CD4-positive, alpha-beta T cell treated with Interleukin-12 subunit alpha and Interleukin-12 subunit beta, for 1 hour (primary cell): ENCODE measurements around the gene CGNL1.

Experiments used
- DNase-seq: peaks from one replicate; pipeline ENCODE4 v3.0.0-alpha.2; 2020

CGNL1 gene

DNA sequence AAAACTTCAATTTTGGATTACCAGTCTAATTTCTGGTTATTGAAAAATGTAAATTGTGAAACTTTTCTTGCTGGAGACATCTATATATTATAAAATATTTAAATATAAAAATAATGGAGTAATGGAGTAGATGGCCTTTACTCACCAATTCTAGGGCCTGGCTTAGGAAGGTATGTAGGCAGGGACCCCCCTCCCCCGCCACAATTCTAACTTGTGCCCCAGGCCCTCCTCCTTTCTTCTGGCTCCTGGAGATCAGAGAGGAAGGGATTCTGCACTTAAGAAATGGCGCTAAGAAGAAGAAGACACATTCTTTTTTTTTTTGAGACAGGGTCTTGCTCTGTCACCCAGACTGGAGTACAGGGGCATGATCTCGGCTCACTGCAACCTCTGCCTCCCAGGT lies 49.5 kb downstream of the CGNL1 start:
- no peak for DNase-seq

DNA sequence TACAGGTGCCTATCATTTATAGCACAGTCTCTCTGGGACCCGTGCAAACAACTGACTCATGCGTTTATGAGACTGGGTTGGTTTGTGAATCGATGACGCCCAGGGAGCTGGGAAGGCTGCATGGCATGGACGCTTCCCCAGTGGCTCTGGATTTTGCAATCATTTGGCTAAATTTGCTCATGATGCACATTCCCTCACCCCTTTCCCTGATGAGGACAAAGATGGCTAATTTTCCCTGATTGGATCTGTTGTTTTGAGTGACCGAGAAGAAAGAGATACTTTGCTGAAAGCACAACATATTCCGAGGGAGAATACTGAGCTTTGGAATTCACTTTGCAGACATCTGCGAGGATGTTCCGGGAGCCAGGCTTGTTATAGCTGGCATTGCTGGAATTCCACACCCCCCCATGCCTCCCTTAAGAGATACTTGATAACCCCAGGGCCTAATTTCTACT lies 51.1 kb downstream of the CGNL1 start:
- no peak for DNase-seq

DNA sequence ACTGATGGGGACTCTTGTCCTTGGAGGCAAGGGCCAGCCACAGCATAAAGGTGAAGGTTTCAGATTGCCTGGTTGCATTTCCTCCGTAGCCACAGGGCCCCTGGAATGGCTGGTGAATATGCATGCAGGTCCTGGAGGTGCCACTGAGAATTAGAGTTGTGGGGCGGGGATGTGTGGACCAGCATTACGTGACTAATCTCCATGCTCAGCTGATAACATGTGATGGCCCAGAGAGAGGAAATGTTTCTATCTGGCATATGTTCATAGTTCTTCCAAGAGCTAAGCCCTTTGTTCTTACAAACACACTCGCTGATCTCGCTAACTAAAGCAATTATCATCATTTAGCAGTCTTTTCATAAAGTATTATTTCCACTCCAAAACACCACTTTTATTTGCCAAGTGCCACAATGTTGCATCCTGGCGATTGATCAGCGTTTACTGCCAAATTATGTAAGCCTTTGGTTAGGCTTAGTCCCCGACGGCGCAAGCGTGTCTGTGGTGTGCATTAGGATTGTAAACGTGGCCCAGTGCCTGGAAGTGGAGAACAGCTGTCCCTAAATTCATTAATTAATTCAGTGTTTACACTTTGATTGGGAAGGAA lies 55.9 kb downstream of the CGNL1 start:
- DNase-seq = no peak

GRCh38 chr15:57436166-57436565 lies 59.9 kb downstream of the CGNL1 start:
- no peak for DNase-seq

- DNase-seq = no peak
Measured at GRCh38 chr15:57436961-57437360, 60.7 kb downstream of the CGNL1 start.

DNA sequence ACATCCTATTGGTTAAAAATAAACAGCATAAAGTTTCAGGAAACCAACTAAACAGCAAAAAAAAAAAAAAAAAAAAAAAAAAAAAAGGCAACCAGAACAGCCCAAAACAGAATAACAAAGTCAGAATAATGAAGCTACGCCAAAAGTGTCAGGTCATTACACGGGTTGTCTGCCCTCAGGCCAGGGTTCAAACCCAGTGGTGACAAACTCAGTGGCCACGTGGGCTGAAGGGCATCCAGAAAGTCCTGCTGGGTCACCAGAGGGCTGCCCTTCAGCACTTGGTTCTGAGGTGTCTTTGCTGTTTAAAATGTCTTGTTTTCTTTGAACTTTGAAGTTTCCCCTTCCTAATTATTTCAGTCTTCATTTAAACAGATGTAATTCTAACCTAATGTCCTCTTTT lies 61.3 kb downstream of the CGNL1 start:
- DNase-seq = no peak

GRCh38 chr15:57438166-57438565 lies 61.9 kb downstream of the CGNL1 start:
- DNase-seq = no peak

GRCh38 chr15:57439128-57440027 lies 63.1 kb downstream of the CGNL1 start:
- no peak for DNase-seq

DNA sequence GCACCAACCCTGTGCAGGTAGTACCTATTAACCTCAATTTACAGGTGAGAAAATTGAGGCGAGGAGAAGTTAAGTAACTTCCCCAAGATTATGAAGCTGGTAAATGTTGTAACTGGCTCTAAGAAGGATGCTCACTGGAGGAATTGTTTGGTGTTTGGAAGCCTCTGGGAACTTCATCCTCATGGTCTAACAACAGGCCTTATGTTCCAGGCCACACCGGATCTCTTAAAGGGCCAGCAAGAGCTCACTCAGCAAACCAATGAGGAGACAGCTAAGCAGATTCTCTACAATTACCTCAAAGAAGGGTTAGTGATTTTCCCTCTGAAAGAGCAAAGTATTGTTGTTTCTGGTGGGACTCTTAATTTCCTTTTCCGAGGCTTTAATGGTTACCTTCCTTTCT lies 63.9 kb downstream of the CGNL1 start:
- no peak for DNase-seq

DNA sequence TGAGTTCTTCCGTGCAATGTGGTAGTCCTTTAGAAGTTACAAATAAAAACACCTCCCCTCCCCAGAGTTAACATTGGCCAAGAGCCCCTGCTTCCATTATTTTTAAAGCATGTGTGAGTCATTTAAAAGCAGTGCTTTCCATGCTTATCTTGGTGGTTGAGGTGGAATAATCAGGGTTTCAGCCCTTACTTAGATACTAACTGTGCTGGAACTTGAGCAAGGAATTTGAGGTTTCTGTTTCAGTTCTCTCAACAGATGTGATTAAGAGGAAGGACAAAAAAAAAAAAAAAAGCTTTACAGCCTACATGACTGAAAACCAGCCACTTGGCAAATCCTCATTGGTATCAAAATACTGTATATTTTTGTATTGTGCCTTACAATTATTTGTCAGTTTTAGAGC lies 64.5 kb downstream of the CGNL1 start:
- DNase-seq = no peak

GRCh38 chr15:57442335-57442734 lies 66.0 kb downstream of the CGNL1 start:
- no peak for DNase-seq

DNA sequence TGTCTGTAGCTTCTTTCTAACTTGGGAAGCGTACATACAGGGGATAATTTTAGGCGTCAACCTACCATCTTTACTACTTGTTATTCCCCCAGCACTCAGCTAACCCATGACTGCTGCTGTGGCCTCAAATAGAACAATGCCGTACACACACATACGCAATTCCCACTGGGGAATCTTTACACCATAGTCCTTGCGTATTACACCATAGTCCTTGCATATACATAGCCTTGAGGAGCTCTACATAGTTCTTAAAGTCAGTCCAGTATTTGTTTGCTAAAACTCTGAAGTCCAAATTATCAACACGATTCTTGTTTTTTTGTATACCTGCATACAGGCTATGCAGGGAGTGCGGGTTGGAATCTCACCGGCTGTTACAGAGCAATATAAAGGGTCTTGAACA lies 67.2 kb downstream of the CGNL1 start:
- no peak for DNase-seq

DNA sequence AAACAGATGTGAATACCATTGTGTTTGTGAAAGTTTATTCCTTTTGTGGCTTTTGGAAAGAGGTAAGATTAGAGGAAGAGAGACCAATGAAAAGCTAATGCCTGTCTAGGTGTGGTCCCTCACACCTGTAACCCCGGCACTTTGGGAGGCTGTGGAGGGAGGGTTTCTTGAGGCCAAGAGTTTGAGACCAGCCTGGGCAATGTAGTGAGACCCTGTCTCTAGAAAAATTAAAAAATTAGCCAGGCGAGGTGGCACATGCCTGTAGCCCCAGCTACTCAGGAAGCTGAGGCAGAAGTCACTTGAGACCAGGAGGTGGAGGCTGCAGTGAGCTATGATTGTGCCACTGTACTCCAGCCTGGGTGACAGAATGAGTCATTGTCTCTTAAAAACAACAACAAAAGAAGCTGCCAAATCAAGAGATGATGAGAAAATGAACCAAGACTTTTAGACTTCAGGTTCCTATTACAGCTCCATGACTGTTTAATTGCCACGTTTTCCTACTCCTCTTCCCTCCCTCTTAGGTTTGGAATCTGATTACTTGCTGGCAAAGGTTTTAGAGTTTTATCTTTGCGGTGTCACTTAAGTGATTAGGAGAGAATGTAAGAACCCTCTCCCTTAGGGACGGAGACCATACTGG lies 68.7 kb downstream of the CGNL1 start:
- no peak for DNase-seq

GRCh38 chr15:57445872-57446271 lies 69.6 kb downstream of the CGNL1 start:
- DNase-seq = no peak

- no peak for DNase-seq
Measured at GRCh38 chr15:57446393-57446792, 70.1 kb downstream of the CGNL1 start.

DNA sequence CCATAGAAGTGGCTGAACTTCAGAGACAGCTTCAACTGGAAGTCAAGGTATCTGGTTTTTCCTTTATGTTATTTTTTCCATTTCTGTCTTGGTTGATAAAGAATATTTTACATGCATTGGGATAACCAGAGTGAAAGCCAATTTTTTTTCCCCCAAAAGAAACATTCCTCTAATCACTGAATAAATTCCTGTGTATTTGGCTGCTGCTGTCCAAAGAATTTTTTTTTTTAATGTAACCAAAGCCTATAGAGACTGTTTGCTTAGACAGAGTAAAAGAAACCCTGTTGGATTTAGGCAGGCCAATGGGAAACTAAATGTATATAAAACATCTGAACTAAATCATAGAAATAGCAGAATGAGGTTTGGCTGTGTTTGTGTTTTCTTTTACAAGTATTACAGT lies 75.2 kb downstream of the CGNL1 start:
- no peak for DNase-seq

DNA sequence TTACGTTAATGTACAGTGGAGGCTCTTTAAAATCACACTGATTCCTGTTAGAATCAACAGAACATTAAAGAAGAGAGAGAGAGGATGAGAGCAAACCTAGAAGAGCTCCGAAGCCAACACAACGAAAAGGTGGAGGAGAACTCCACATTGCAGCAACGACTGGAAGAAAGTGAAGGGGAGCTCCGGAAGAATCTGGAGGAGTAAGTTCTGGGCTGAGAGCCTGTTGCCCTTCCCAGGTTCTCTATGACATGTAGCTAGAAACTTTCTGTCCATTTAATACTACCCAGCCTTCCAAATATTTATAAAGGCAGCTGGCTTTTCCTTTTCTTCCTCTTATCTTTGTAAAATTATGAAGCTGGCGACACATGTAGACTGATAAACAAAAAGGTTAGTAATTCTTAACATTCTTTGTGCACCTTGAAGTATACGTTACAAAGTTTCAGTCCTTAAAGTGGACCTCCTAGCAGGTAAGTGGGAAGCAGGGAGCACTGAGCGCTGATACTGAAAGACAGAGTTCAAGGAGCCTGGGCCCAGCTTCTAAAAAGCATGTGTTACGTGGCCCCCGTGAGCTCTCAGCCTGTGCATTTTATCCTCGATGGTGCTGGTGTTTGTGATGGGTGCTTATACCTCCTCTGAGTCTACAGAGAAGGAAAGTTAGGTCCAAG lies 75.9 kb downstream of the CGNL1 start:
- no peak for DNase-seq

DNA sequence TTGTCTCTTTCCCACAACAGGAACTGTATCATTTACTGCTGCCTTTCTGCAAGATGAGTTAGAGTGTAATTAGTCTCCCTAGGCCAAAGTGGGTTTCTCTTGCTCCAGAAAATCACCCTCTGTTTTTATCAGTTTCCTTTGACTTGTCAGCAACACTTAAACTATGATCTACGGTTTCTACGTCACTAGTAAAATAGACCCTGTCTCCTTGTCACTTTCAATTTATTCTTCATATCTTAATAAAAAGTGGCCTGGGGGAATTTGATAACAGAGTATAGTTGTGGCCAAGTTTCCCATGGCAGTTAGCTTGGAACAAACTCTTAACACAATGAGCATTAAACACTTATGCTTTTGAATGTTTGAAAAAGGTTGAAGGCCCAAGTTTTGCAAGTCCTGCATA lies 79.6 kb downstream of the CGNL1 start:
- no peak for DNase-seq

- no peak for DNase-seq
Measured at GRCh38 chr15:57456559-57456958, 80.3 kb downstream of the CGNL1 start.

DNA sequence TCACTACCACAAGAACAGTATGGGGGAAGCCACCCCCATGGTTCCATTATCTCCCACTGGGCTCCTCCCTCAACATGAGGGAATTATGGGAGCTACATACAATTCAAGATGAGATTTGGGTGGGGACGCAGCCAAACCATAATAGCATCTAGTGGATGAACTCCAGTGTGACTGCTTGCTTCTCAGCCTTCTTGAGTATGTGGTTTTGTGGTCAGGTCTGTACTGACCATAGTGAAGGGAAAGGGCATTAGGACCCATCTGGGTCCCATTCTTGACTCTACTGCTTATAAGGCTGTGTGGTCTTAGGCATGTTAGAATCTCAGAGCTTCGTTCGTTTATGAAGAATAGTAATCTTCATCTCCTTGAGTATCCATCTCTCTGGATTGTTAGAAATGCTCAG lies 81.4 kb downstream of the CGNL1 start:
- no peak for DNase-seq

DNA sequence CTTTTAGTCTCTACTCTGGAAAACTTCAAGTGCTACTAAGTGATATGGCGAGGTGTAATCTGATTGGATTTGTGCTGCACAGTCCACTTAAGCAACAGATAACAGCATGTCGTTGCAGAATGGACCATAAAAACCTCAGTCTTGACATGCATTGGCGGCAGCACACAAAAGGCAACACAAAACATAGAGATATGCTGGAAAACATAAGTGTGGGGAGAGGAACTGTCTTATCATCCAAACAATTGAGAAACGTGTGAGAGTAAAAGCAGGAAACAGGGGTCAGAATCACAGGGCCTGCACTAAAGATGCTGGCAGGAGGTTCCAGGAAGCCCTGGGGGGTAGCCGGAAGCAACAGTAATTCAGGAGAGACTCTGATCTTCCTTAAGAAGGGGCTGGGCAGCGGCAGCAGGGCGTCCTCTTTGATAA lies 82.1 kb downstream of the CGNL1 start:
- no peak for DNase-seq

- DNase-seq = no peak
Measured at GRCh38 chr15:57460208-57460816, 84.0 kb downstream of the CGNL1 start.

GRCh38 chr15:57461541-57461940 lies 85.2 kb downstream of the CGNL1 start:
- no peak for DNase-seq
